GM12878 (cell line): ENCODE data around the gene TNFAIP1. TPM values are rescaled to one million over a fixed set of nuclear protein-coding genes. Genes with fewer than 3 reads are reported as not detected.
A peak's percentile ranks its signal among the peaks of the same experiment; 100 is the strongest.

Experiments
- CHD2 ChIP-seq: IDR thresholded peaks from 2 replicates; pipeline ENCODE4 v1.6.1; 2011; ENCODE audit warnings: low read depth, low read length, improper control_type of control experiment, borderline replicate concordance
- CREB1 ChIP-seq: IDR thresholded peaks from 2 replicates; pipeline ENCODE4 v1.6.1; 2012; ENCODE audit warnings: low read depth, mild to moderate bottlenecking, inconsistent platforms
- CTCF ChIP-seq, 3 experiments: IDR thresholded peaks in 2 of 3; conservative IDR thresholded peaks in 1 of 3; 2 replicates each; pipeline ENCODE4 v1.5.1; 2011; ENCODE audit warnings: low read depth in 3 of 3, low read length in 3 of 3, mild to moderate bottlenecking in 3 of 3, control low read depth in 2 of 3, moderate library complexity in 2 of 3, inconsistent platforms in 1 of 3, mixed read lengths in 1 of 3; ENCODE audit not compliant: control insufficient read depth in 2 of 3, insufficient read depth in 1 of 3; ENCODE audit errors: extremely low read depth in 1 of 3
- FOXM1 ChIP-seq: IDR thresholded peaks from 2 replicates; pipeline ENCODE4 v1.6.1; 2012; ENCODE audit warnings: low read depth, mild to moderate bottlenecking, inconsistent platforms, low read length, moderate library complexity
- KDM1A ChIP-seq: fragments of 200-600 bp; sonication (generic); IDR thresholded peaks from 2 replicates; pipeline ENCODE4 v1.6.1; 2016; ENCODE audit warnings: borderline replicate concordance
- MTA2 ChIP-seq: fragments of 450-650 bp; IDR thresholded peaks from 2 replicates; pipeline ENCODE4 v1.6.1; 2016; ENCODE audit warnings: low read depth, mild to moderate bottlenecking, moderate library complexity
- NRF1 ChIP-seq: conservative IDR thresholded peaks from 2 replicates; pipeline ENCODE4 v1.6.1; 2011; ENCODE audit warnings: mild to moderate bottlenecking, low read depth, low read length, improper control_type of control experiment
- RBBP5 ChIP-seq: fragments of 200-600 bp; sonication (generic); conservative IDR thresholded peaks from 2 replicates; pipeline ENCODE4 v1.6.1; 2016
- SUPT20H ChIP-seq: IDR thresholded peaks from 2 replicates; pipeline ENCODE4 v1.6.1; 2011; ENCODE audit warnings: low read depth, mild to moderate bottlenecking, low read length, moderate library complexity, borderline replicate concordance; ENCODE audit not compliant: control insufficient read depth
- TAF1 ChIP-seq: IDR thresholded peaks from 2 replicates; pipeline ENCODE4 v1.6.1; 2011; ENCODE audit warnings: mild to moderate bottlenecking, low read depth, low read length, borderline replicate concordance
- ZBTB4 ChIP-seq: fragments of 450-650 bp; formaldehyde crosslinking; IDR thresholded peaks from 2 replicates; pipeline ENCODE4 v1.4.0; 2022; ENCODE audit warnings: mild to moderate bottlenecking, moderate library complexity
- polyA plus RNA-seq, 11 experiments: library from polyadenylated mRNA; depleted of rRNA in 4 of 11; unstranded in 6 of 11; stranded (reverse) in 5 of 11; fragments of >200 nt; fragmentation: Nextera tagmentation in 4 of 11; fragmentation: Illumina TruSeq in 1 of 11; extraction: Ambion mirVana in 4 of 11; extraction: Trizol in 1 of 11; gene quantifications; 1 replicate in 1 of 11; 2 replicates in 10 of 11; pipeline versions ENCODE4 v1.2.1 to v1.2.3, GENCODE V29; 2011 to 2016; ENCODE audit warnings: inconsistent platforms in 2 of 11, missing spikeins in 2 of 11, low read depth in 1 of 11
- total RNA-seq, 4 experiments: library from RNA; depleted of rRNA in 3 of 4; stranded (reverse); fragments of >200 nt in 3 of 4; fragmentation: Illumina TruSeq in 1 of 4; extraction: Trizol in 1 of 4; gene quantifications; 2 replicates each; pipeline versions ENCODE4 v1.2.1 to v1.2.3, GENCODE V29; 2013 to 2021

TNFAIP1 gene
- total and polyA plus RNA-seq, 10 of the 15 experiments (the other 5 are each of a cell fraction or from before 2014, with no cell fraction given), result 1.8 to 16.9 (median 11.7) TPM

GRCh38 chr17:28371245-28372202 is 36.0 kb downstream of the TNFAIP1 start, which contains the start of gene SARM1 (continued):
- TF ChIP-seq CREB1 (peak; percentile 33; the same call in 1 of the 2 replicates), RBBP5 (no peak), NRF1 (0 out of 2 replicates have a peak, but pooled peaks have one; percentile 3), SUPT20H (no peak), CTCF (IDR thresholded peaks at IDR 0.05 in 2 of 3, conservative IDR thresholded peaks at IDR 0.05 in 1 of 3; ENCODE audit: control insufficient read depth in 2 of 3, extremely low read depth in 1 of 3, insufficient read depth in 1 of 3, low read depth in 3 of 3, low read length in 3 of 3) (no peak), ZBTB4 (CRISPR knock-in tag) (no peak), KDM1A (no peak), FOXM1 (no peak), CHD2 (no peak), MTA2 (no peak), TAF1 (no peak)
